Measurements from ENCODE around the gene RIOX2. TPM values are rescaled to one million over a fixed set of nuclear protein-coding genes. Genes with fewer than 3 reads are reported as not detected.

The RIOX2 gene
- total RNA-seq, 2 experiments from 2014 or later = 26.8 to 32.0 TPM

DNA sequence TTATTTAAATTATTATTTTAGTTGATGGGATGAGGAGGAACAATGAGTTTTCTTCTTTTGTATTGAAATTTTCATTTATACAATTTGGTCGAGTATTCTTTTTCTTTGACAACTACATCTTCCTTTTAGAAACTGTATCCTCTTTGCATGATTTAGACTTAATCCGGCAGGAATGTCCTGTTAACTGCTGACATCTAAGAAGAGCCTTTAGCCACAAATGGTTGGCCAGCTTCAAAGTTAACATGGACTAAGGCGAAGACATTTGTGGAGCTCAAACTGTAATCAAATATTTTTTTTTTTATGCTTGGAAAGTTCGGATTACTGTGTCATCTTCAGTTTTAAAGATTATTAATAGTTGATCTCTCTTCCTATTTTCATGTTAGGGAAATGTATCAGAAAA is 43.2 kb downstream of the RIOX2 start:
- Histone ChIP-seq H3K9me3 (ENCODE audit: low read length) (no peaks in the 10 kb centered on the region), H3K4me3 (ENCODE audit: low read depth, low read length, poor library complexity, severe bottlenecking) (no peak overlapping the region), H3K4me1 (ENCODE audit: insufficient read depth, low read length, poor library complexity, severe bottlenecking) (no peaks in the 10 kb centered on the region), H3K36me3 (ENCODE audit: insufficient read depth, low read length) (no peaks in the 10 kb centered on the region), H2AFZ (ENCODE audit: low read length) (no peak overlapping the region), H3K27ac (ENCODE audit: low read depth, low read length, poor library complexity, severe bottlenecking) (no peak overlapping the region), H4K20me1 (ENCODE audit: insufficient read depth, low read length) (no peaks in the 10 kb centered on the region), H3K4me2 (ENCODE audit: low read length) (no peak overlapping the region), H3K79me2 (ENCODE audit: insufficient read depth, low read depth, low read length) (no peaks in the 10 kb centered on the region), H3K9me2 (ENCODE audit: insufficient read depth, low read length) (no peaks in the 10 kb centered on the region)
- ChIA-PET POLR2A (interaction anchor here (1.0 kb wide), 1 partner anchor 8 kb away, joined by 6 read pairs; no protein-coding TSS in a partner anchor), CTCF (ENCODE audit: unreplicated experiment) (no interaction called here)
- no TSS peak for BruUV-seq (replicated peaks)
- no peak for DNase-seq (ENCODE audit: low spot score)
- TF ChIP-seq, protein P1, sequence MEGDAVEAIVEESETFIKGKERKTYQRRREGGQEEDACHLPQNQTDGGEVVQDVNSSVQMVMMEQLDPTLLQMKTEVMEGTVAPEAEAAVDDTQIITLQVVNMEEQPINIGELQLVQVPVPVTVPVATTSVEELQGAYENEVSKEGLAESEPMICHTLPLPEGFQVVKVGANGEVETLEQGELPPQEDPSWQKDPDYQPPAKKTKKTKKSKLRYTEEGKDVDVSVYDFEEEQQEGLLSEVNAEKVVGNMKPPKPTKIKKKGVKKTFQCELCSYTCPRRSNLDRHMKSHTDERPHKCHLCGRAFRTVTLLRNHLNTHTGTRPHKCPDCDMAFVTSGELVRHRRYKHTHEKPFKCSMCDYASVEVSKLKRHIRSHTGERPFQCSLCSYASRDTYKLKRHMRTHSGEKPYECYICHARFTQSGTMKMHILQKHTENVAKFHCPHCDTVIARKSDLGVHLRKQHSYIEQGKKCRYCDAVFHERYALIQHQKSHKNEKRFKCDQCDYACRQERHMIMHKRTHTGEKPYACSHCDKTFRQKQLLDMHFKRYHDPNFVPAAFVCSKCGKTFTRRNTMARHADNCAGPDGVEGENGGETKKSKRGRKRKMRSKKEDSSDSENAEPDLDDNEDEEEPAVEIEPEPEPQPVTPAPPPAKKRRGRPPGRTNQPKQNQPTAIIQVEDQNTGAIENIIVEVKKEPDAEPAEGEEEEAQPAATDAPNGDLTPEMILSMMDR (conservative IDR thresholded peaks at IDR 0.05; ENCODE audit: low read length) = no peak
- no peak for TF ChIP-seq EZH2phosphoT487 (IDR thresholded peaks at IDR 0.05; ENCODE audit: borderline replicate concordance, low read depth, low read length)
- intact Hi-C loops (cut with micrococcal nuclease; ENCODE audit: unreplicated experiment) = no loop called here

DNA sequence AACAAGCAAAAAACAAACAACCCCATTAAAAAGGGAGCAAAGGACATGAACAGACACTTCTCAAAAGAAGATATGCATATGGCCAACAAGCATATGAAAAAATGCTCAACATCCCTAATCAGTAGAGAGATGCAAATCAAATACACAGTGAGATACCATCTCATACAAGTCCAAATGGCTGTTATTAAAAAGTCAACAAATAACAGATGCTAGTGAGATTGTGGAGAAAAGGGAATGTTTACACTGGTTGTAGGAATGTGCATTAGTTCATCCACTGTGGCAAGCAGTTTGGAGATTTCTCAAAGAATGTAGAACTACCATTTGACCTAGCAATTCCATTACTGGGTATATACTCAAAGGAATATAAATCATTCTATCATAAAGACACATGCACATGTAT is 44.5 kb downstream of the RIOX2 start:
- TF ChIP-seq, protein P1 (conservative IDR thresholded peaks at IDR 0.05; ENCODE audit: low read length) = no peak
- no peak for TF ChIP-seq EZH2phosphoT487 (IDR thresholded peaks at IDR 0.05; ENCODE audit: borderline replicate concordance, low read depth, low read length)
- H3K4me3 ChIP-seq (ENCODE audit: low read depth, low read length, poor library complexity, severe bottlenecking) = no peak overlapping the region
- ChIA-PET POLR2A (interaction anchor here (0.7 to 0.9 kb wide), 2 partner anchors 153 to 985 kb away, joined by 3 read pairs; no protein-coding TSS in a partner anchor), CTCF (ENCODE audit: unreplicated experiment) (no interaction called here)
- no peaks in the 10 kb centered on the region for H3K9me2 ChIP-seq (ENCODE audit: insufficient read depth, low read length)
- no peaks in the 10 kb centered on the region for H3K4me1 ChIP-seq (ENCODE audit: insufficient read depth, low read length, poor library complexity, severe bottlenecking)
- no TSS peak for BruUV-seq (replicated peaks)
- intact Hi-C loops (cut with micrococcal nuclease; ENCODE audit: unreplicated experiment) = no loop called here
- H4K20me1 ChIP-seq (ENCODE audit: insufficient read depth, low read length) = no peaks in the 10 kb centered on the region
- no peak overlapping the region for H3K27ac ChIP-seq (ENCODE audit: low read depth, low read length, poor library complexity, severe bottlenecking)
- no peak overlapping the region for H3K4me2 ChIP-seq (ENCODE audit: low read length)
- no peak for DNase-seq (ENCODE audit: low spot score)
- no peak overlapping the region for H2AFZ ChIP-seq (ENCODE audit: low read length)
- H3K79me2 ChIP-seq (ENCODE audit: insufficient read depth, low read depth, low read length) = no peaks in the 10 kb centered on the region
- H3K36me3 ChIP-seq (ENCODE audit: insufficient read depth, low read length) = no peaks in the 10 kb centered on the region
- no peaks in the 10 kb centered on the region for H3K9me3 ChIP-seq (ENCODE audit: low read length)

DNA sequence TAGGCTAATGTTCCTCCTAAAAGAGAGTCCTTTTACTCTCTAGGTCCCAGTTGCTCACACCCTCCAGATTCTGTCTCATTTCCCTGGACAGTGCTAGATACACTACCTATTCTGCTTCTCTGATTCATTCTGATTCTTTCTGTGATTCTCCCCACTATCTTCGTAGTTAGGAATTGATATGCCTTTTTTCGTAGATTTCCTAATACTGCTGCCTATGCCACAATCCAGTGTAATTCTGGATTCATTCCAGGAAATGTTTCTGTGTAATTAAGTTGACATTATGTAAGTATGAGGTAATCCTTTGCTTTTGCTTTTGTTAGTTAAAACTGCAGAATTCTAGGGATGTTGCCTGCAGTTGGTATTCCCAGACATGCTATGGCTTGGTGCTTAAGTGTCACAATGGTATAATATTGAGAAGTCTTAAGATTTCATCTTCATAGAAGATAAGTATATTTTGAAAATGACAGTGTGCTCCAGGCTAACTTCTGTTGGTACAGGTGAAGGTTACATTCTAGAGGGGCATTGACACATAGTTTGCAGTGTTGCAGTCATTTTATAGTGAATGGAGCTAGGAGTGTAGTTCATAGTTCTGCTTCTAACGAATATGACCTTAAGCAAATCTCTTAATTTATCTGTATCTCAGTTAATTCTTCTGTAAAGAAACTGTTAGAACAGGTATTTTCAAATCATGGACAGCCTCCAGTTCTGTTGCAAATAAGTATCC is 54.3 kb downstream of the RIOX2 start:
- Histone ChIP-seq H3K79me2 (ENCODE audit: insufficient read depth, low read depth, low read length) (no peaks in the 10 kb centered on the region), H3K27ac (ENCODE audit: low read depth, low read length, poor library complexity, severe bottlenecking) (no peak overlapping the region), H3K36me3 (ENCODE audit: insufficient read depth, low read length) (no peaks in the 10 kb centered on the region), H3K9me2 (ENCODE audit: insufficient read depth, low read length) (no peaks in the 10 kb centered on the region), H2AFZ (ENCODE audit: low read length) (no peak overlapping the region), H4K20me1 (ENCODE audit: insufficient read depth, low read length) (no peaks in the 10 kb centered on the region), H3K9me3 (ENCODE audit: low read length) (no peaks in the 10 kb centered on the region), H3K4me1 (ENCODE audit: insufficient read depth, low read length, poor library complexity, severe bottlenecking) (no peaks in the 10 kb centered on the region), H3K4me2 (ENCODE audit: low read length) (no peak overlapping the region), H3K4me3 (ENCODE audit: low read depth, low read length, poor library complexity, severe bottlenecking) (no peak overlapping the region)
- no peak for DNase-seq (ENCODE audit: low spot score)
- intact Hi-C loops (cut with micrococcal nuclease; ENCODE audit: unreplicated experiment) = loop anchor here (10.0 kb wide), 1 partner anchor 107 kb away; no protein-coding TSS in a partner anchor
- POLR2A ChIA-PET = no interaction called here
- CTCF ChIA-PET (ENCODE audit: unreplicated experiment) = no interaction called here
- BruUV-seq (replicated peaks) = no TSS peak
- no peak for TF ChIP-seq EZH2phosphoT487 (IDR thresholded peaks at IDR 0.05; ENCODE audit: borderline replicate concordance, low read depth, low read length)
- TF ChIP-seq, protein P1 (conservative IDR thresholded peaks at IDR 0.05; ENCODE audit: low read length) = no peak

All from OCI-LY7 (cell line).